ENCODE data around the gene CTU1. TPM values are rescaled to one million over a fixed set of nuclear protein-coding genes. Genes with fewer than 3 reads are reported as not detected.

The CTU1 gene
- total and polyA plus RNA-seq, 7 donors, result 0.60 to 9.0 (median 5.7) TPM

- intact Hi-C loops (cut with DNase I), result no loop called here
- no peaks in the 10 kb centered on the region for H3K27me3 ChIP-seq
- WGBS, 2 donors, result 53 to 72% methylated on average over 5 of the region's 5 CpGs
- H3K4me1 ChIP-seq, result peaks cover 0 to 27% (median 25%) of the 10 kb centered on the region in 4 donors
- TF ChIP-seq CTCF (IDR thresholded peaks at IDR 0.05) (no peak), POLR2AphosphoS5 (IDR thresholded peaks at IDR 0.05) (no peak), POLR2A (IDR thresholded peaks at IDR 0.05) (no peak), EP300 (IDR thresholded peaks at IDR 0.05) (no peak)
- H3K27ac ChIP-seq, result peak overlapping the region in 1 of 4 donors; percentile 2
- H3K4me3 ChIP-seq, result no peak overlapping the region
- DNase-seq, result no peak
- peaks cover 0 to 26% (median 16%) of the 10 kb centered on the region in 4 donors for H3K36me3 ChIP-seq
- H3K9me3 ChIP-seq, result no peaks in the 10 kb centered on the region
Observed at GRCh38 chr19:51101171-51101865, 6.9 kb downstream of the CTU1 start.

- WGBS, 2 donors, result 69 to 73% methylated on average over 3 of the region's 3 CpGs
- no peak overlapping the region for H3K27ac ChIP-seq
- H3K36me3 ChIP-seq, result peaks cover 0 to 26% (median 16%) of the 10 kb centered on the region in 4 donors
- peaks cover 0 to 27% (median 25%) of the 10 kb centered on the region in 4 donors for H3K4me1 ChIP-seq
- no peak for DNase-seq
- no peaks in the 10 kb centered on the region for H3K9me3 ChIP-seq
- no peak overlapping the region for H3K4me3 ChIP-seq
- no peak for TF ChIP-seq CTCF (IDR thresholded peaks at IDR 0.05)
- TF ChIP-seq POLR2A (IDR thresholded peaks at IDR 0.05), result no peak
- TF ChIP-seq EP300 (IDR thresholded peaks at IDR 0.05), result no peak
- TF ChIP-seq POLR2AphosphoS5 (IDR thresholded peaks at IDR 0.05), result no peak
- intact Hi-C loops (cut with DNase I), result no loop called here
- H3K27me3 ChIP-seq, result no peaks in the 10 kb centered on the region
Observed at GRCh38 chr19:51100601-51101000, 7.6 kb downstream of the CTU1 start.

- Histone ChIP-seq H3K36me3 (peaks cover 0 to 24% (median 15%) of the 10 kb centered on the region in 4 donors), H3K27ac (peak overlapping the region in 3 of 4 donors; percentile 5 to 65 (median 22)), H3K4me3 (peak overlapping the region; percentile 7 to 50 (median 34)), H3K4me1 (peaks cover 0 to 29% (median 26%) of the 10 kb centered on the region in 4 donors), H3K27me3 (no peaks in the 10 kb centered on the region), H3K9me3 (no peaks in the 10 kb centered on the region)
- intact Hi-C loops (cut with DNase I), result no loop called here
- no peak for TF ChIP-seq POLR2AphosphoS5 (IDR thresholded peaks at IDR 0.05)
- TF ChIP-seq CTCF (IDR thresholded peaks at IDR 0.05), result no peak
- TF ChIP-seq POLR2A (IDR thresholded peaks at IDR 0.05), result no peak
- TF ChIP-seq EP300 (IDR thresholded peaks at IDR 0.05), result no peak
- 66 to 92% methylated on average over 22 of the region's 22 CpGs for WGBS, 2 donors
- DNase-seq, result no peak
Observed at GRCh38 chr19:51099047-51099382, 9.2 kb downstream of the CTU1 start.

- H3K4me3 ChIP-seq, result peak overlapping the region; percentile 7 to 50 (median 34)
- no peaks in the 10 kb centered on the region for H3K9me3 ChIP-seq
- H3K27me3 ChIP-seq, result no peaks in the 10 kb centered on the region
- H3K36me3 ChIP-seq, result peaks cover 0 to 19% (median 10%) of the 10 kb centered on the region in 4 donors
- DNase-seq, result peak; percentile 83
- H3K4me1 ChIP-seq, result peaks cover 0 to 29% (median 26%) of the 10 kb centered on the region in 4 donors
- peak overlapping the region in 2 of 4 donors; percentile 22 to 65 for H3K27ac ChIP-seq
- WGBS, 2 donors, result 76 to 94% methylated on average over 78 of the region's 78 CpGs
- intact Hi-C loops (cut with DNase I), result no loop called here
- TF ChIP-seq POLR2AphosphoS5 (IDR thresholded peaks at IDR 0.05) (no peak), EP300 (IDR thresholded peaks at IDR 0.05) (no peak), CTCF (IDR thresholded peaks at IDR 0.05) (peak in 1 of 4 experiments; percentile 27), POLR2A (IDR thresholded peaks at IDR 0.05) (no peak)
Observed at GRCh38 chr19:51098365-51099046, 9.7 kb downstream of the CTU1 start.

Data from sigmoid colon (tissue), 7 donors.